GM19395 (cell line): Measurements from ENCODE around the gene GRSF1.
"Not testable (repeated sequence)": the region's sequence is repeated elsewhere in the genome, so short reads cannot be mapped to it uniquely, and the experiment has no call there.

Experiments used
- ATAC-seq: cut with Tn5 transposase; IDR thresholded peaks from one replicate; pipeline ENCODE4 v1.9.1; 2021; ENCODE audit warnings: mild to moderate bottlenecking, moderate library complexity; ENCODE audit not compliant: unreplicated experiment

Gene GRSF1, protein sequence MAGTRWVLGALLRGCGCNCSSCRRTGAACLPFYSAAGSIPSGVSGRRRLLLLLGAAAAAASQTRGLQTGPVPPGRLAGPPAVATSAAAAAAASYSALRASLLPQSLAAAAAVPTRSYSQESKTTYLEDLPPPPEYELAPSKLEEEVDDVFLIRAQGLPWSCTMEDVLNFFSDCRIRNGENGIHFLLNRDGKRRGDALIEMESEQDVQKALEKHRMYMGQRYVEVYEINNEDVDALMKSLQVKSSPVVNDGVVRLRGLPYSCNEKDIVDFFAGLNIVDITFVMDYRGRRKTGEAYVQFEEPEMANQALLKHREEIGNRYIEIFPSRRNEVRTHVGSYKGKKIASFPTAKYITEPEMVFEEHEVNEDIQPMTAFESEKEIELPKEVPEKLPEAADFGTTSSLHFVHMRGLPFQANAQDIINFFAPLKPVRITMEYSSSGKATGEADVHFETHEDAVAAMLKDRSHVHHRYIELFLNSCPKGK

GRCh38 chr4:70839589-70840093 lies at the start of gene GRSF1:
Gene GRSF1, minus strand, starts transcription at chr4:70839890. Its CDS starts 63 bp downstream, at chr4:70839827.
- peak; percentile 49 for ATAC-seq

- no peak for ATAC-seq
Measured at GRCh38 chr4:70885174-70885573, 45.5 kb upstream of the GRSF1 start.

GRCh38 chr4:70880739-70881138 lies 41.0 kb upstream of the GRSF1 start:
- ATAC-seq: no peak

DNA sequence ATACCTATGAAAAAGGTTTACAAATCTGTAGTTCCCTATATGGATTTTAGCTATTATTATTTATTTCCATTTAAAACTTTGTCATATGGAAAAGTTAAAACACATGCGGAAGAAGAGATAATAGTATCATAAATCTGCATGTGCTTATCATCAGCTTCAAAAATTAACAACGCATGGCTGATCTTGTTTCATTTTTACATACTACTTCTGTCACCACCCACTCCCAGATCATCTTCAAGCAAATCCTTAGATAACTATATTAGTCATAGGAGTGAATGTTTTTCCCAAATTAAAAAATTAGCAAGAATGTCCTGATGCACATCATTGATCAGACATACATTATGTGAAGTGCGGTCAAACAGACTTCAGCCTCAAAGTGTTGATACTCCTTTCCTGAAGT lies 37.9 kb upstream of the GRSF1 start:
- ATAC-seq: no peak

- ATAC-seq: peak; percentile 83
Measured at GRCh38 chr4:70874268-70875156, 34.8 kb upstream of the GRSF1 start.

DNA sequence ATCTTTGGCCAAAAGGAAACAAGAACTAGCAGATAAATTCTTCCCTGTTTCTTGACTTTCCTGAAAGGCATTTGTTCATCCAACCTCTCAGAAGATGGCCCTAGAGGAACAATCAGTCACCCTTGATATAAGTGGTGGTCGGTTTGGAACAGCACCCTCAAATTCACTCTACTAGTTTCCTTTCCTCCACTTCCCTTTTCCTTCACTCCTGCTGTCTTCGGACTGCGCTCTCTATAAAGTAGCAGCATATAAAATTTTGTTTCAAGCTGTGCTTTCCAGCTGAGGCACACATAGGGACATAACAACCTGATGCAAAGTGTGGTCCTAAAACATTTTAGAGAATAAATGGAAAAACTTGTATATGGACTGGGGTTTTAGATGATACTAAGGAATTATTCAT lies 33.5 kb upstream of the GRSF1 start:
- no peak for ATAC-seq

DNA sequence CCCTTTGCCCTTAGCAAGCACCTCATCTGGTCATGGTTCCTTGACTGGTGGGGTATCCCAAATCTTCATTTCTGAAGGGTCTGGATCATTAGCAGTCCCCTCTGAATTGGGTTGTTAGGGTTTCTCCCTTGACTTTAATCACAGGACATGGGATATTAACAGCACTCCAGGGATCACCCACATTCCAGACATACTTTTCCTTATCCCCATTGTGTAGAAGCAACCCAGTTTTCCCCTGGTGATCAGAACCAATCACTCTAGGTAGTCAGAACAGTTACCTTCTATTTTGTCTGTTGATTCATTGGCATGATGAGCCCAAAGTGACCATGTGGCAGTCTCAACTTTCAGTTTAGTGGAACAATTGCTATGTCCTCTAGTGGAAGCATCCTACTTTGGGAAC lies 29.1 kb upstream of the GRSF1 start:
- ATAC-seq: no peak

DNA sequence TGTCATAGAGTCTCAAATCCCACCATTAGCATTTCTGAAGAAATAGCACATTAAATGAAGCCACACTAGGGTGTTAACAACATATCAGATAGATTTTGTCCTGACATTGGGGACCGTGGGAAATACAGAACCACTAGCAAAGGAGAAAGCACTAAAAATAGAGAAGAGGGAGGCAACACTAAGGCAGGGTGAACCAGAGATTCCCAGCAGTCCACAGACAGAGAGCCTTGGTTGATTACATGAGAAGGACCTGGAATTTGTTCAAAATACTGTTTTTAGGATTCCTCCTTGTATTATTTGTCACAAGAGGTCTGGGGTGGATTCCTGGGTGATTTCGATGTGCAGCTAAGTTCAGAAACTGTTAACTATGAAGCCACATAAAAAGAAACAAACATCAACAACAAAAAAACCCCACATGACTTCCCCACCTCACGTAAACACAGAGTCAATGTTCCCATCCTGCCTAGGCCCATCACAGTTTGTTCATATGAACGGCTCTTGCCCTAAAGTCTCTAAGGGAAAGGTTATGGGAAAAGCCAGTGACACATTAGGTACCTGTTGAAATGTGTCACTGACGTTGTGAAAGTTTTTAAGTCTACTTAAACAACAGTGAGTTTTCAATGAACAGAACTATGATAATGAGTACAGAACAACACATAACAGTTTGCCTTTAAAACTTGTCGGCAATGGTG lies 23.6 kb upstream of the GRSF1 start:
- ATAC-seq: peak; percentile 69

- no peak for ATAC-seq
Measured at GRCh38 chr4:70859066-70859465, 19.4 kb upstream of the GRSF1 start.

DNA sequence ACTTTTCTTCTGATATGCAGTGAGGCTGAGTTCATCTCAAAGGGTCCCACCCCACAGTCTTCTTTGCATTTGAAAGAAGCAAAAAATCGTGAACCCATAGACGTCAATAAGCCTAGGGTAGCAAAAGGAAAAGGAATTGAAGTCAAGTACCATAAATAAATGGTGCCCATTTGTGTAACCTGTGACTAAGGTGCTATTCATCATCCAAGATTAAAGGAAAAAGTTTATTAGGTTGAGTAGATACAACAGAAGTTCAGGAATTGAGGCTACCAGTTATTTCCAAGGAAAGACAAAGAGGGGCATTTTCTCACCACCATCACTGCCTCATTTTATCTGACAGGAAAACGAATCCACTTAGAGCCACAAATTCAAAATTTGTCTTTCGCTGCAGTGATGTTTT lies 18.8 kb upstream of the GRSF1 start:
- ATAC-seq: no peak

- no peak for ATAC-seq
Measured at GRCh38 chr4:70855464-70855863, 15.8 kb upstream of the GRSF1 start.

DNA sequence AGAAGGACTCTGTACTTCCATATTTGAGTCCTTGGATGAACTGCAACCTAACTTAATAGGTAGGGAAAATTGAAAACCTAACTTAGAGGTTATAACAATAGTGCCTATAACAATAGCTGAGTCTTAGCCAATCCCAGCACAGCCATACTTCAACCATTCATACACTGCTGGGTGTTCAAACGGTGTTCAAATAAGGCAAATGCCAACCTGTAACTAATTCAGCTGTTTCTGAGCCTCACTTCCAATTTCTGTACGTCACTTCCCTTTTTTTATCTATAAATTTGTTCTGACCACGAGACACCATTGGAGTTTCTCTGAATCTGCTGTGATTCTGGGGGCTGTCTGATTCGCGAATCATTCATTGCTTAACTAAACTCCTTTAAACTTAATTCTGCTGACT lies 9.6 kb upstream of the GRSF1 start:
- ATAC-seq: no peak

- no peak for ATAC-seq
Measured at GRCh38 chr4:70844180-70844579, 4.5 kb upstream of the GRSF1 start.

DNA sequence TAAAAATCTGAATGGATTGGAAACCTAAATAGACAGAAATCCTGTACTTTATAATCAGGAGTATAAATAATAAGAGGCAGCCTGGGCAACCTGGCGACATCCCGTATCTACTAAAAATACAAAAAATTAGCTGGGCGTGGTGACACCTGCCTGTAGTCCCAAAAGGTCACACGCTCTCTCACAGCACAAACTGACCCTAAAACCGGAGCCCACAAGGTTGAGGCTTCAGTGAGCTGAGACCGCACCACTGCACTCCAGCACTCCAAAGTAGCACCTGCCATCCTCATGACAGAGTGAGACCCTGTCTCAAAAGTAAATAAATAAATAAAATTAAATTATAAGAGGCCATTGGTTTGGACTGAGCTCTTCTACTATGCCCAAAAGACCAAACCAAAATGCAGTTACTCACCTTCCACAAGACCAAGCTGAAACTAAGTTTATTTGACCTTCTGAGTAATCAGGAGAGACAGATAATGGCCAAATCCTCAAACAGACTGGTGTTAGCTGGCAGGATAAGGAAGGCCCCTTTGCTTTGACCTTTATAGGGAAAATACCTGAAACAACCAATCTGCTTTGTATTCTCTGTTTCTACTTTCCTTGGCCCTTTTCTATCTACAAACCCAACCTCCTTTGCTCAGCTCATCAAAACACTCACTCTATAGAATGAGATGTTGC lies 3.2 kb upstream of the GRSF1 start:
- peak; percentile 23 for ATAC-seq

DNA sequence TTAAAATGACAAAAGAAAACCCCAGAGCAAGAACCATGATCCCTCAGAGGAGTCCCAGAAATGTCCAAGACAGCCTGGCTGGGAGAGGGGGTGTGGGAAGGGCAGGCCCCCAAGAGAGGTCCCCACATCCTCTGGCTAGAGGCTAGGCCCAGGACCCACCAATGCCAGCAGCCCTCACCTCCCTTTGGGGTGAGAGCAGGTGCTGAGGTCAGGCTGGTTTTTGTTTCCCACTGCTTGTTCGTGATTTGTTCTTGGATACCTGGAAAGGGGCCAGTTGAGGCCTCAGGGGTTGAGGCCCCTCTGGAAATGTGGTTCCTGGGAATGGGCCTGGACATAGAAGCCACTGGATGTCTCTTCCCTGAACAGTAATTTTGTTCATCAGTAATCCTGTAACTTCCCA lies 2.3 kb upstream of the GRSF1 start:
- ATAC-seq: no peak

GRCh38 chr4:70841211-70841610 lies 1.5 kb upstream of the GRSF1 start:
- ATAC-seq: no peak

- not testable (repeated sequence) for ATAC-seq
Measured at GRCh38 chr4:70840631-70841030, 941 bp upstream of the GRSF1 start.

DNA sequence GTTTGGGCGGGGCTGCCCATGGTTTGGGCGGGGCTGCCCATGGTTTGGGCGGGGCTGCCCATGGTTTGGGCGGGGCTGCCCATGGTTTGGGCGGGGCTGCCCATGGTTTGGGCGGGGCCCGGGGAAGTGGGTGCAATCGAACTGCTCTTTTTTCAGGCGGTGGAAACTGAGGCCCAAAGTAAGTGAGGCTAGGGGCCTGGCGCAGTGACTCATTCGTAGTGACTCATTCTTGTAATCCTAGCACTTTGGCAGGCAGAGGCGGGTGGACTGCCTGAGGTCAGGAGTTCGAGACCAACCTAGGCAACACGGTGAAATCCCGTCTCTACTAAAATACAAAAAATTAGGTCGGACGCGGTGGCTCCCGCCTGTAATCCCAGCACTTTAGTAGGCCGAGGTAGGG lies 447 bp upstream of the GRSF1 start:
- not testable (repeated sequence) for ATAC-seq

DNA sequence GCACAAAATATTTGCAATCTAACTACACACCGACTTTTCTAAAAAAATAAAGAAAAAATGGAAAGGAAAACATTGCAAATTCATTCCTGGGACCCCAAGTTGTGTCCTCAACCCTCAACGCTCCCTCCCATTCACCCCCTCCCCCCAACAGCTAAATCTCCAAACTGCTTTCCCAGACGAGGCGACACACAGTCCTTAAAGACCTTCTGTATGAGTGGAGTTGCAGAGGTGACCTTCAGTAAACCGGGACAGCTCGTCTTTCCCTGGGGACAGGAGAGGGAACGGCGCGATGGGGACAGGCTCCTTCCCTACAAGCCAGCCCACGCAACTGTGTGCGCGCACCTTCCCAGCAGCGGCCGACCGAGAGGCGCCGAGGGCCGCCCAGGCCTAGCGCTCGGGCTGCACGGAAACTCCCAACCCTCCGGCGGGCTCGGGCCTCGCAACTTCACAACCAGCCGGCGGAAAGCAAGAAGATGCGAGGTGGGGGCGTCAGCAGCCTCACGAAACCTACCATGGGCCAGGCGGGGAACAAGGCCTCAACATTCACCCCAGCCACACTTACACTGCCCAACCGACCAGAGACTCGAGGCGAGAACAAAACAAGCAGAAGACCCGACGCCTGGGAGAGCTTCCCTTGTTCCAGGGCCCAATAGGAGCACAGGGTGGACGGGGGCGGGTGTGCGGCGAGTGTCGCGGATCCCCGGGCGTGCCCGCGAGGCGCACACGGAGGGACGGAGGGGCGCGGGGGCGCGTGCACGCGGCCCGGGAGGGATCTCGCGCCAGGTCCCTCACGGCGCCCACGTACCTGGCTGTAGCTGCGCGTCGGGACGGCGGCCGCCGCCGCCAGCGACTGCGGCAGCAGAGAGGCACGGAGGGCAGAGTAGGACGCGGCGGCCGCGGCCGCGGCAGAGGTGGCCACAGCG lies 763 bp downstream of the GRSF1 start:
- peak; percentile 54 for ATAC-seq
